ENCODE results near the gene TRMU. TPM values are rescaled to one million over a fixed set of nuclear protein-coding genes. Genes with fewer than 3 reads are reported as not detected.

TRMU gene
- total RNA-seq, 3 donors from 2014 or later: 40.5 to 41.5 (median 41.2) TPM

GRCh38 chr22:46292732-46293131, 42.8 kb upstream of the TRMU start:
- Histone ChIP-seq H3K9me3 (no peaks in the 10 kb centered on the region), H3K4me3 (no peak overlapping the region), H3K4me1 (ENCODE audit: low read depth) (peaks cover 17% of the 10 kb centered on the region), H3K36me3 (ENCODE audit: low read depth) (peaks cover 9% of the 10 kb centered on the region)
- ATAC-seq (no peak), DNase-seq (no peak)
- TF ChIP-seq CTCF (IDR thresholded peaks at IDR 0.05): no peak
- intact Hi-C loops (cut with DNase I, micrococcal nuclease): loop anchor here in 1 of 2 donors (10.0 kb wide), 1 partner anchor 298 kb away; no protein-coding TSS in a partner anchor

DNA sequence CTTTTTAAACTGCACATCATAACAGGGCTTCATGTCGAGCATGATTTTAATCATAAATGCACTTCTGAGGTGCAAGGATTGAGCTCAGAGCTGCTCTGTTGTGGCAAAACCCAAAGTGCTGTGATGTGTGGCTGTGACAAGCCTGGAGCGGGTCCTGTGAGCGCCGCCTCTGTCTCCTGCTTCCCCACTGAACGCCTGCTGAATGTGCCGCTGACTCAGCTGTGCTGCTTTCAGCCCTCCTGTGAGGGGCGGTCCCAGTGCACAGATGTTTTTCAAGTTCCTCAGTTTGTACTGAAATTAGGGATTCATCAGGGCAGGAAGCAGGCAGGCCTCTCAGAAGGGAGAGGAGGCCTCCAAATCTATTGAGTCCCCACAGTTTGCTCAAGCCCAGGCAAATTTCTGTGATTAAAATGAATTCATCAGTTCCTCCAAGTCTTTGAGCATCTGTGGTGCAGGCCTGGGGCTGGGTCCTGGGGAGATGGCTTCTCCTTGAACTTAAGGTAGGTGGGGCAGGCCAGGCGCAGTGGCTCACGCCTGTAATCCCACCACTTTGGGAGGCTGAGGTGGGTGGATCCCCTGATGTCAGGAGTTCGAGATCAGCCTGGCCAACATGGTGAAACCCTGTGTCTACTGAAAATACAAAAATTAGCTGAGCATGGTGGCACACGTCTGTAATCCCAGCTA, 41.8 kb upstream of the TRMU start:
- no peaks in the 10 kb centered on the region for H3K9me3 ChIP-seq
- H3K4me3 ChIP-seq: no peak overlapping the region
- no peak for ATAC-seq
- H3K36me3 ChIP-seq (ENCODE audit: low read depth): peaks cover 9% of the 10 kb centered on the region
- H3K4me1 ChIP-seq (ENCODE audit: low read depth): peaks cover 19% of the 10 kb centered on the region
- no peak for TF ChIP-seq CTCF (IDR thresholded peaks at IDR 0.05)
- intact Hi-C loops (cut with DNase I, micrococcal nuclease): loop anchor here in 1 of 2 donors (10.0 kb wide), 1 partner anchor 299 kb away; no protein-coding TSS in a partner anchor
- DNase-seq: peak in 2 of 3 donors; percentile 29 to 50

- intact Hi-C loops (cut with DNase I, micrococcal nuclease): loop anchor here in 1 of 2 donors (10.0 kb wide), 1 partner anchor 300 kb away; no protein-coding TSS in a partner anchor
- Histone ChIP-seq H3K9me3 (no peaks in the 10 kb centered on the region), H3K4me1 (ENCODE audit: low read depth) (peaks cover 19% of the 10 kb centered on the region), H3K36me3 (ENCODE audit: low read depth) (peaks cover 9% of the 10 kb centered on the region), H3K4me3 (no peak overlapping the region)
- DNase-seq (no peak), ATAC-seq (no peak)
- no peak for TF ChIP-seq CTCF (IDR thresholded peaks at IDR 0.05)
These were observed 40.7 kb upstream of the TRMU start for GRCh38 chr22:46294784-46295183.

- intact Hi-C loops (cut with DNase I, micrococcal nuclease): loop anchor here in 1 of 2 donors (10.0 kb wide), 1 partner anchor 301 kb away; no protein-coding TSS in a partner anchor
- peaks cover 9% of the 10 kb centered on the region for H3K36me3 ChIP-seq (ENCODE audit: low read depth)
- no peaks in the 10 kb centered on the region for H3K9me3 ChIP-seq
- DNase-seq (peak in 1 of 3 donors; percentile 41), ATAC-seq (no peak)
- H3K4me1 ChIP-seq (ENCODE audit: low read depth): peaks cover 19% of the 10 kb centered on the region
- H3K4me3 ChIP-seq: no peak overlapping the region
- no peak for TF ChIP-seq CTCF (IDR thresholded peaks at IDR 0.05)
These were observed 40.1 kb upstream of the TRMU start for GRCh38 chr22:46295277-46295971.

DNA sequence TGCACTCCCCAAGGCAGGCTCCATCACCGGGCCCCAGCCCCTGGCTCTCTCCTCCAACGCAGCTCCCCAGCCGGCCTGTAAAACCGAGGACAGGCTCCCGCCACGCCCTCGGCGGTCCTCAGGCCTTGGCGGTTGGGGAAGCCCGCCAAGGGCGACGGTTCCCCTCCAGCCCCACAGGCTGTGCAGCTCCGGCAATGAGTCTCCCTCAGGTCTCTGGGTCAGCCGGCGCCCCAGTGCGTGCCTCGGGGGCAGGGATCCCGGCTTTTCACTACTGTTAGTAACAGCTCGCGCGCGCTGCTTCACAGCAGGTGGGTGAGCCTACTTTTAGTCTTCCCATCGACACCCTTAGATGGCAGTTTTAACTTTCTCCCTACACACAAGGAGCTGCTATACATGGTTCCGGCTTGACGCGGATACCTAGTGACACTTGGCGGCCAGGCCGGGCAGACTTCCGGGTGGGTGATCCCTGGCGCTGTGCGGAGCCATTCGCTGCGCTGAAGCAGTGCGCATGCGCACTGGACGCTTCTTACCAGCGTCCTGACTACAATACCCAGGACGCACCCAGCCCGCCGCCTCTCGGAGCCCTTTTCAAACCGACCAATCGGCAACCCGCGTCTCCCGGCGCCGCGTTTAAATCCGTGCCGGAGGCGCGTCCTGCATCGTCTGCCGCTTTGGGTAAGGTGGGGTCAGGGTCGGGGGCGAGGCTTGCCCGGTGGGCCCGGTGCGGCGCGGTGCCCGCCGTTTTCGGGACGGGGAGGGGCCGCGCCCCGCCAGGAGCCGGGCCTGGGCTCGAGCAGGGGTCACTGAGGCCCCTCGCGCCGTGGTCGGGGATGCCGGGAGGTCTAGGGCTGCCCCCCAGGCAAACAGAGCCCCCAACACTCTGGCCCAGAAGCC, 39.0 kb upstream of the TRMU start, which contains the start of gene GTSE1:
TSS of gene GTSE1 (plus strand) at position 614 of the 894 bp plus-strand sequence. CDS start 531 bp downstream, outside the sequence.
- H3K36me3 ChIP-seq (ENCODE audit: low read depth): peaks cover 9% of the 10 kb centered on the region
- H3K9me3 ChIP-seq: no peaks in the 10 kb centered on the region
- DNase-seq (peak; percentile 98 to 99 (median 98)), ATAC-seq (peak; percentile 97)
- H3K4me1 ChIP-seq (ENCODE audit: low read depth): peaks cover 19% of the 10 kb centered on the region
- H3K4me3 ChIP-seq: peak within 1 kb of the TSS; percentile 22
- intact Hi-C loops (cut with DNase I, micrococcal nuclease): loop anchor here in 1 of 2 donors (10.0 kb wide), 1 partner anchor 302 kb away; no protein-coding TSS in a partner anchor
- peak; percentile 40 for TF ChIP-seq CTCF (IDR thresholded peaks at IDR 0.05)
